Spleen (tissue), 7 donors: ENCODE data around the gene ARHGEF37.

ENCODE experiments used
- POLR2A ChIP-seq, 3 donors: fragments of 450-650 bp; IDR thresholded peaks; one replicate each; pipeline ENCODE4 v1.5.1; 2017; ENCODE audit warnings: antibody characterized with exemption in 3 of 3, mild to moderate bottlenecking in 1 of 3
- POLR2AphosphoS5 ChIP-seq, 3 donors: sonication (generic); formaldehyde crosslinking; IDR thresholded peaks; one replicate each; pipeline ENCODE4 v1.5.1; 2017; ENCODE audit warnings: antibody characterized with exemption in 3 of 3
- TF ChIP-seq, protein P1 (sequence below), 11 experiments: fragments of 200-600 bp in 7 of 11; fragments of 450-650 bp in 4 of 11; sonication (generic) in 4 of 11; IDR thresholded peaks in 8 of 11; conservative IDR thresholded peaks in 3 of 11; 1 replicate in 7 of 11; 2 replicates in 4 of 11; pipeline versions ENCODE4 v1.4.0 to v1.8.0; 2016 to 2021; ENCODE audit warnings: antibody characterized with exemption in 11 of 11, inconsistent platforms in 4 of 11, mild to moderate bottlenecking in 1 of 11
- donor health status: DM: no; HTN: no; CAD: no; lungs with moderate emphysema.
- donor health status: DM: no; HTN: no; CAD: no.
- donor health status: DM: no; HTN: no; CAD: no.

- TF ChIP-seq POLR2A (IDR thresholded peaks at IDR 0.05): no peak
- TF ChIP-seq, protein P1, sequence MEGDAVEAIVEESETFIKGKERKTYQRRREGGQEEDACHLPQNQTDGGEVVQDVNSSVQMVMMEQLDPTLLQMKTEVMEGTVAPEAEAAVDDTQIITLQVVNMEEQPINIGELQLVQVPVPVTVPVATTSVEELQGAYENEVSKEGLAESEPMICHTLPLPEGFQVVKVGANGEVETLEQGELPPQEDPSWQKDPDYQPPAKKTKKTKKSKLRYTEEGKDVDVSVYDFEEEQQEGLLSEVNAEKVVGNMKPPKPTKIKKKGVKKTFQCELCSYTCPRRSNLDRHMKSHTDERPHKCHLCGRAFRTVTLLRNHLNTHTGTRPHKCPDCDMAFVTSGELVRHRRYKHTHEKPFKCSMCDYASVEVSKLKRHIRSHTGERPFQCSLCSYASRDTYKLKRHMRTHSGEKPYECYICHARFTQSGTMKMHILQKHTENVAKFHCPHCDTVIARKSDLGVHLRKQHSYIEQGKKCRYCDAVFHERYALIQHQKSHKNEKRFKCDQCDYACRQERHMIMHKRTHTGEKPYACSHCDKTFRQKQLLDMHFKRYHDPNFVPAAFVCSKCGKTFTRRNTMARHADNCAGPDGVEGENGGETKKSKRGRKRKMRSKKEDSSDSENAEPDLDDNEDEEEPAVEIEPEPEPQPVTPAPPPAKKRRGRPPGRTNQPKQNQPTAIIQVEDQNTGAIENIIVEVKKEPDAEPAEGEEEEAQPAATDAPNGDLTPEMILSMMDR (IDR thresholded peaks at IDR 0.05 in 8 of 11, conservative IDR thresholded peaks at IDR 0.05 in 3 of 11): no peak
- TF ChIP-seq POLR2AphosphoS5 (IDR thresholded peaks at IDR 0.05): no peak
These were observed 35.5 kb downstream of the ARHGEF37 start for GRCh38 chr5:149616727-149617285.
